SJSA1 (cell line): Measurements from ENCODE around the gene GNG4. TPM values are rescaled to one million over a fixed set of nuclear protein-coding genes. Genes with fewer than 3 reads are reported as not detected.
"Not testable (repeated sequence)": the region's sequence is repeated elsewhere in the genome, so short reads cannot be mapped to it uniquely, and the experiment has no call there.

Experiments
- DNase-seq, 2 experiments: peaks; one replicate each; pipeline ENCODE4 v3.0.0-alpha.2; 2015 to 2020; ENCODE audit warnings: low spot score in 2 of 2, low read depth in 1 of 2
- H3K27ac ChIP-seq: fragments of 250-450 bp; sonication (Bioruptor Pico); 2 replicates; pipeline ENCODE4 v1.5.1; 2020; ENCODE audit warnings: mild to moderate bottlenecking, moderate library complexity
- H3K27me3 ChIP-seq: fragments of 250-450 bp; sonication (Bioruptor Pico); replicated peaks from 2 replicates; pipeline ENCODE4 v1.5.1; 2020; ENCODE audit warnings: mild to moderate bottlenecking, moderate library complexity
- H3K36me3 ChIP-seq: fragments of 250-450 bp; sonication (Bioruptor Pico); 2 replicates; pipeline ENCODE4 v1.5.1; 2020; ENCODE audit warnings: mild to moderate bottlenecking
- H3K4me1 ChIP-seq: fragments of 250-450 bp; sonication (Bioruptor Pico); replicated peaks from 2 replicates; pipeline ENCODE4 v1.6.1; 2021; ENCODE audit warnings: mild to moderate bottlenecking
- H3K4me3 ChIP-seq: fragments of 250-450 bp; sonication (Bioruptor Pico); 2 replicates; pipeline ENCODE4 v1.5.1; 2020; ENCODE audit warnings: mild to moderate bottlenecking
- H3K9me3 ChIP-seq: fragments of 250-450 bp; sonication (Bioruptor Pico); replicated peaks from 2 replicates; pipeline ENCODE4 v1.5.1; 2020; ENCODE audit warnings: mild to moderate bottlenecking
- total RNA-seq: library from RNA; depleted of rRNA; stranded (reverse); fragments of >200 nt; shearing (Covaris generic); gene quantifications from 2 replicates; pipeline ENCODE4 v1.2.3, GENCODE V29; 2014

The GNG4 gene
- total RNA-seq, 1 experiment from 2014 or later = 2.3 TPM

- no peaks in the 10 kb centered on the region for H3K9me3 ChIP-seq
- no peak for DNase-seq
These were observed 5.5 kb downstream of the GNG4 start for GRCh38 chr1:235643837-235644692.

GRCh38 chr1:235642943-235643371 is 6.6 kb downstream of the GNG4 start:
- H3K4me3 ChIP-seq = no peak overlapping the region
- H3K27ac ChIP-seq = no peak overlapping the region
- H3K9me3 ChIP-seq = no peaks in the 10 kb centered on the region
- no peak for DNase-seq
- H3K4me1 ChIP-seq = peaks cover 15% of the 10 kb centered on the region
- no peaks in the 10 kb centered on the region for H3K36me3 ChIP-seq
- H3K27me3 ChIP-seq = no peaks in the 10 kb centered on the region

More at GRCh38 chr1:235643837-235644692, 5.5 kb downstream of the GNG4 start:
- Histone ChIP-seq H3K27me3 (no peaks in the 10 kb centered on the region), H3K4me3 (no peak overlapping the region), H3K36me3 (no peaks in the 10 kb centered on the region), H3K4me1 (peaks cover 26% of the 10 kb centered on the region), H3K27ac (no peak overlapping the region)

GRCh38 chr1:235642011-235642942 is 7.3 kb downstream of the GNG4 start:
- Histone ChIP-seq H3K4me3 (peak overlapping the region; percentile 14), H3K27me3 (no peaks in the 10 kb centered on the region), H3K36me3 (no peaks in the 10 kb centered on the region), H3K9me3 (no peaks in the 10 kb centered on the region), H3K4me1 (peaks cover 15% of the 10 kb centered on the region), H3K27ac (peak overlapping the region; percentile 31)
- peak; percentile 66 to 71 for DNase-seq

- no peaks in the 10 kb centered on the region for H3K36me3 ChIP-seq
These were observed 9.0 kb downstream of the GNG4 start for GRCh38 chr1:235640580-235640979.

GRCh38 chr1:235639226-235640205 is 10.1 kb downstream of the GNG4 start:
- H3K4me1 ChIP-seq = peaks cover 15% of the 10 kb centered on the region
- peak in 1 of 2 experiments; percentile 25 for DNase-seq
- no peak overlapping the region for H3K27ac ChIP-seq
- no peaks in the 10 kb centered on the region for H3K27me3 ChIP-seq
- H3K9me3 ChIP-seq = no peaks in the 10 kb centered on the region
- H3K36me3 ChIP-seq = no peaks in the 10 kb centered on the region
- H3K4me3 ChIP-seq = no peak overlapping the region

More at GRCh38 chr1:235640580-235640979, 9.0 kb downstream of the GNG4 start:
- H3K9me3 ChIP-seq = no peaks in the 10 kb centered on the region
- peaks cover 15% of the 10 kb centered on the region for H3K4me1 ChIP-seq
- DNase-seq = no peak
- no peak overlapping the region for H3K4me3 ChIP-seq
- no peaks in the 10 kb centered on the region for H3K27me3 ChIP-seq
- no peak overlapping the region for H3K27ac ChIP-seq

- H3K27ac ChIP-seq, H3K27me3 ChIP-seq, H3K9me3 ChIP-seq, H3K4me3 ChIP-seq, H3K36me3 ChIP-seq: not testable (repeated sequence)
- peaks cover 17% of the 10 kb centered on the region for H3K4me1 ChIP-seq
- DNase-seq = peak in 1 of 2 experiments; percentile 18
These were observed 11.0 kb downstream of the GNG4 start for GRCh38 chr1:235638612-235639011.

- H3K4me1 ChIP-seq = peaks cover 22% of the 10 kb centered on the region
- no peak overlapping the region for H3K4me3 ChIP-seq
- DNase-seq = no peak
- no peaks in the 10 kb centered on the region for H3K36me3 ChIP-seq
- H3K9me3 ChIP-seq = no peaks in the 10 kb centered on the region
- no peak overlapping the region for H3K27ac ChIP-seq
- H3K27me3 ChIP-seq = no peaks in the 10 kb centered on the region
These were observed 11.6 kb downstream of the GNG4 start for GRCh38 chr1:235637756-235638534.

- no peaks in the 10 kb centered on the region for H3K9me3 ChIP-seq
- H3K27me3 ChIP-seq = no peaks in the 10 kb centered on the region
- DNase-seq = no peak
- H3K4me3 ChIP-seq = no peak overlapping the region
- H3K36me3 ChIP-seq = no peaks in the 10 kb centered on the region
- peaks cover 21% of the 10 kb centered on the region for H3K4me1 ChIP-seq
- H3K27ac ChIP-seq = no peak overlapping the region
These were observed 13.5 kb downstream of the GNG4 start for GRCh38 chr1:235635938-235636662.

GRCh38 chr1:235632506-235633401 is 16.8 kb downstream of the GNG4 start:
- no peaks in the 10 kb centered on the region for H3K36me3 ChIP-seq
- H3K9me3 ChIP-seq = no peaks in the 10 kb centered on the region
- no peaks in the 10 kb centered on the region for H3K27me3 ChIP-seq
- peaks cover 21% of the 10 kb centered on the region for H3K4me1 ChIP-seq
- H3K27ac ChIP-seq = peak overlapping the region; percentile 89
- DNase-seq = peak in 1 of 2 experiments; percentile 93
- peak overlapping the region; percentile 32 for H3K4me3 ChIP-seq

GRCh38 chr1:235631816-235632215 is 17.8 kb downstream of the GNG4 start:
- Histone ChIP-seq H3K9me3 (no peaks in the 10 kb centered on the region), H3K4me1 (peaks cover 21% of the 10 kb centered on the region), H3K27me3 (no peaks in the 10 kb centered on the region), H3K27ac (peak overlapping the region; percentile 89), H3K4me3 (no peak overlapping the region), H3K36me3 (no peaks in the 10 kb centered on the region)
- no peak for DNase-seq

GRCh38 chr1:235628316-235629005 is 21.1 kb downstream of the GNG4 start:
- H3K4me3 ChIP-seq = no peak overlapping the region
- peaks cover 28% of the 10 kb centered on the region for H3K4me1 ChIP-seq
- H3K9me3 ChIP-seq = no peaks in the 10 kb centered on the region
- no peak overlapping the region for H3K27ac ChIP-seq
- H3K36me3 ChIP-seq = no peaks in the 10 kb centered on the region
- no peak for DNase-seq
- no peaks in the 10 kb centered on the region for H3K27me3 ChIP-seq
